Caco-2 (cell line): ENCODE data around the gene ASIC4. TPM values are rescaled to one million over a fixed set of nuclear protein-coding genes. Genes with fewer than 3 reads are reported as not detected.

ENCODE experiments used
- BruUV-seq: library from RNA; stranded (reverse); fragments of 400-500 nt; replicated peaks from 2 replicates; lab custom pipeline; 2021; lab: Mats Ljungman, UMichigan
- CTCF ChIA-PET: fragments of 300-600 bp; sonication (Branson Sonifier 250); formaldehyde crosslinking; loops from one replicate; lab custom pipeline; 2022; ENCODE audit warnings: antibody characterized with exemption; lab: Charles Lee
- POLR2A ChIA-PET: fragments of 300-600 bp; sonication (Branson Sonifier 250); formaldehyde crosslinking; loops from one replicate; lab custom pipeline; 2022; ENCODE audit warnings: antibody characterized with exemption; lab: Charles Lee
- DNase-seq, 2 experiments: peaks; one replicate each; pipeline versions ENCODE4 v3.0.0 to v3.0.0-alpha.2; 2020 to 2022
- H3K27me3 ChIP-seq: replicated peaks from 2 replicates; pipeline ENCODE4 v1.6.0; 2011; ENCODE audit warnings: low read length; ENCODE audit not compliant: control insufficient read depth, insufficient read depth
- H3K36me3 ChIP-seq: 2 replicates; pipeline ENCODE4 v1.5.1; 2011; ENCODE audit warnings: low read length; ENCODE audit not compliant: control insufficient read depth, insufficient read depth
- H3K4me1 ChIP-seq: fragments of 250-450 bp; sonication (Bioruptor Pico); 2 replicates; pipeline ENCODE4 v1.5.1; 2020; ENCODE audit warnings: mild to moderate bottlenecking
- H3K4me3 ChIP-seq: 2 replicates; pipeline ENCODE4 v1.5.1; 2011; ENCODE audit warnings: low read depth, mild to moderate bottlenecking, control low read depth, low read length
- H3K9me3 ChIP-seq: fragments of 250-450 bp; sonication (Bioruptor Pico); 2 replicates; pipeline ENCODE4 v1.5.1; 2020; ENCODE audit warnings: mild to moderate bottlenecking, moderate library complexity
- H3K27ac Mint-ChIP-seq: one replicate; pipeline ENCODE4 v1.8.0; 2022; ENCODE audit warnings: mixed read lengths; ENCODE audit not compliant: unreplicated experiment
- H3K27me3 Mint-ChIP-seq: one replicate; pipeline ENCODE4 v1.8.0; 2022; ENCODE audit warnings: mixed read lengths; ENCODE audit not compliant: insufficient read depth, unreplicated experiment
- H3K36me3 Mint-ChIP-seq: one replicate; pipeline ENCODE4 v1.8.0; 2022; ENCODE audit warnings: mild to moderate bottlenecking, mixed read lengths; ENCODE audit not compliant: insufficient read depth, unreplicated experiment
- H3K4me1 Mint-ChIP-seq: one replicate; pipeline ENCODE4 v1.8.0; 2022; ENCODE audit warnings: low read depth, mixed read lengths; ENCODE audit not compliant: unreplicated experiment
- H3K4me3 Mint-ChIP-seq: one replicate; pipeline ENCODE4 v1.8.0; 2022; ENCODE audit warnings: mild to moderate bottlenecking, moderate library complexity, mixed read lengths; ENCODE audit not compliant: unreplicated experiment
- H3K9me3 Mint-ChIP-seq: one replicate; pipeline ENCODE4 v1.8.0; 2022; ENCODE audit warnings: mixed read lengths; ENCODE audit not compliant: unreplicated experiment
- CTCF ChIP-seq, 2 experiments: fragments of 200-600 bp in 1 of 2; IDR thresholded peaks; 1 replicate in 1 of 2; 2 replicates in 1 of 2; pipeline versions ENCODE4 v1.5.1 to v1.8.0; 2011 to 2022; ENCODE audit warnings: antibody characterized with exemption in 1 of 2, control low read depth in 1 of 2, inconsistent platforms in 1 of 2, low read depth in 1 of 2, low read length in 1 of 2, mild to moderate bottlenecking in 1 of 2, moderate library complexity in 1 of 2; ENCODE audit not compliant: insufficient read depth in 1 of 2, severe bottlenecking in 1 of 2, unreplicated experiment in 1 of 2
- intact Hi-C: fragments of 100-400 bp; cut with micrococcal nuclease; formaldehyde crosslinking; loops from one replicate; pipeline ENCODE4 v1.10.0; 2022; ENCODE audit not compliant: unreplicated experiment
- total RNA-seq: library from RNA; stranded (reverse); gene quantifications from 2 replicates; pipeline ENCODE4 v1.2.3, GENCODE V29; 2022

ASIC4 gene
- total RNA-seq, 1 experiment from 2014 or later = 0.16 TPM

GRCh38 chr2:219480004-219480403 is 34.3 kb upstream of the ASIC4 start:
- no peaks in the 10 kb centered on the region for H3K36me3 ChIP-seq
- BruUV-seq = no TSS peak
- no peak for TF ChIP-seq CTCF (IDR thresholded peaks at IDR 0.05; ENCODE audit: insufficient read depth in 1 of 2, low read depth in 1 of 2, low read length in 1 of 2, severe bottlenecking in 1 of 2, unreplicated experiment in 1 of 2)
- H3K27me3 ChIP-seq = peaks cover 1% of the 10 kb centered on the region; the same call in 1 of the 2 replicates
- DNase-seq = no peak
- CTCF ChIA-PET = interaction anchor here (0.6 to 1.1 kb wide), 2 partner anchors 21 to 50 kb away, joined by 3 to 4 read pairs; no protein-coding TSS in a partner anchor
- Mint-ChIP-seq H3K4me3 (no peak overlapping the region), H3K4me1 (no peaks in the 10 kb centered on the region), H3K27me3 (no peaks in the 10 kb centered on the region), H3K9me3 (no peaks in the 10 kb centered on the region), H3K27ac (no peak overlapping the region), H3K36me3 (no peaks in the 10 kb centered on the region)
- POLR2A ChIA-PET = no interaction called here
- peaks cover 8% of the 10 kb centered on the region; the same call in 1 of the 2 replicates for H3K4me1 ChIP-seq
- no peak overlapping the region for H3K4me3 ChIP-seq
- intact Hi-C loops = no loop called here
- no peaks in the 10 kb centered on the region for H3K9me3 ChIP-seq

GRCh38 chr2:219482674-219483405 is 31.4 kb upstream of the ASIC4 start:
- no peak for TF ChIP-seq CTCF (IDR thresholded peaks at IDR 0.05; ENCODE audit: insufficient read depth in 1 of 2, low read depth in 1 of 2, low read length in 1 of 2, severe bottlenecking in 1 of 2, unreplicated experiment in 1 of 2)
- H3K4me3 Mint-ChIP-seq = no peak overlapping the region
- H3K4me3 ChIP-seq = no peak overlapping the region
- no peaks in the 10 kb centered on the region for H3K36me3 Mint-ChIP-seq
- H3K4me1 Mint-ChIP-seq = no peaks in the 10 kb centered on the region
- intact Hi-C loops = no loop called here
- no TSS peak for BruUV-seq
- no peaks in the 10 kb centered on the region for H3K9me3 Mint-ChIP-seq
- peaks cover 7% of the 10 kb centered on the region for H3K27me3 Mint-ChIP-seq
- no peaks in the 10 kb centered on the region for H3K9me3 ChIP-seq
- peaks cover 11% of the 10 kb centered on the region; the same call in 1 of the 2 replicates for H3K4me1 ChIP-seq
- H3K36me3 ChIP-seq = no peaks in the 10 kb centered on the region
- no peak for DNase-seq
- peaks cover 3% of the 10 kb centered on the region for H3K27me3 ChIP-seq
- CTCF ChIA-PET = interaction anchor here (0.7 to 2.9 kb wide), 3 partner anchors 13 to 47 kb away, joined by 3 to 15 read pairs (median 3); a partner anchor contains a TSS
- POLR2A ChIA-PET = no interaction called here
- H3K27ac Mint-ChIP-seq = no peak overlapping the region

GRCh38 chr2:219483451-219484342 is 30.6 kb upstream of the ASIC4 start:
- Mint-ChIP-seq H3K27me3 (peaks cover 8% of the 10 kb centered on the region), H3K36me3 (no peaks in the 10 kb centered on the region), H3K4me1 (no peaks in the 10 kb centered on the region), H3K4me3 (peak overlapping the region; percentile 49), H3K27ac (no peak overlapping the region), H3K9me3 (no peaks in the 10 kb centered on the region)
- Histone ChIP-seq H3K9me3 (no peaks in the 10 kb centered on the region), H3K27me3 (peaks cover 3% of the 10 kb centered on the region), H3K36me3 (no peaks in the 10 kb centered on the region), H3K4me3 (no peak overlapping the region; the same call in 1 of the 2 replicates), H3K4me1 (peaks cover 11% of the 10 kb centered on the region; the same call in 1 of the 2 replicates)
- intact Hi-C loops = no loop called here
- ChIA-PET CTCF (interaction anchor here (0.5 to 3.4 kb wide), 5 partner anchors 12 to 247 kb away, joined by 3 to 27 read pairs (median 6); a partner anchor contains a TSS), POLR2A (interaction anchor here (1.0 kb wide), 1 partner anchor 15 kb away, joined by 3 read pairs; the partner anchor contains the start of gene GMPPA)
- no TSS peak for BruUV-seq
- no peak for TF ChIP-seq CTCF (IDR thresholded peaks at IDR 0.05; ENCODE audit: insufficient read depth in 1 of 2, low read depth in 1 of 2, low read length in 1 of 2, severe bottlenecking in 1 of 2, unreplicated experiment in 1 of 2)
- DNase-seq = no peak
